Right lobe of liver (tissue), 6 donors: Measurements from ENCODE around the gene ALG1. TPM values are rescaled to one million over a fixed set of nuclear protein-coding genes. Genes with fewer than 3 reads are reported as not detected.
A peak's percentile ranks its signal among the peaks of the same experiment; 100 is the strongest.
"Not testable (repeated sequence)": the region's sequence is repeated elsewhere in the genome, so short reads cannot be mapped to it uniquely, and the experiment has no call there.

ENCODE experiments used
- ATAC-seq, 4 donors: fragments of 200-7000 bp; cut with Tn5 transposase; one replicate each; pipeline ENCODE4 v1.9.1; 2020; ENCODE audit warnings: mild to moderate bottlenecking in 4 of 4, moderate library complexity in 4 of 4
- DNase-seq, 3 donors: peaks; one replicate each; pipeline ENCODE4 v3.0.0-alpha.2; 2020
- H3K27ac ChIP-seq, 3 donors: fragments of 200-600 bp; one replicate each; pipeline ENCODE4 v1.8.0; 2022
- H3K27me3 ChIP-seq, 2 donors: fragments of 200-600 bp; one replicate each; pipeline ENCODE4 v1.8.0; 2022
- H3K36me3 ChIP-seq, 4 donors: fragments of 200-600 bp; sonication (generic) in 1 of 4; one replicate each; pipeline versions ENCODE4 v1.5.1 to v1.8.0; 2017 to 2022; ENCODE audit warnings: control low read depth in 1 of 4
- H3K4me1 ChIP-seq, 4 donors: fragments of 200-600 bp; sonication (generic) in 1 of 4; one replicate each; pipeline versions ENCODE4 v1.5.1 to v1.8.0; 2017 to 2022; ENCODE audit warnings: control low read depth in 1 of 4
- H3K4me3 ChIP-seq, 3 donors: fragments of 200-600 bp; one replicate each; pipeline ENCODE4 v1.8.0; 2022
- H3K9me3 ChIP-seq, 4 donors: fragments of 200-600 bp; sonication (generic) in 1 of 4; one replicate each; pipeline versions ENCODE4 v1.5.1 to v1.8.0; 2017 to 2022; ENCODE audit warnings: control low read depth in 1 of 4
- CTCF ChIP-seq, 4 donors: fragments of 200-600 bp in 3 of 4; fragments of 450-650 bp in 1 of 4; IDR thresholded peaks; one replicate each; pipeline versions ENCODE4 v1.5.1 to v1.8.0; 2016 to 2022; ENCODE audit warnings: antibody characterized with exemption in 4 of 4, mild to moderate bottlenecking in 2 of 4
- POLR2A ChIP-seq: fragments of 450-650 bp; IDR thresholded peaks from one replicate; pipeline ENCODE4 v1.6.1; 2017; ENCODE audit warnings: antibody characterized with exemption, mild to moderate bottlenecking
- WGBS: methylation state at CpG from one replicate; pipeline ENCODE4 v1.1.6; 2018; ENCODE audit warnings: low coverage, low lambda C conversion rate; ENCODE audit not compliant: insufficient coverage; ENCODE audit errors: missing lambda C conversion rate; 5-methylcytosine and 5-hydroxymethylcytosine counted together
- intact Hi-C, 2 donors: fragments of 100-400 bp; cut with DNase I; formaldehyde crosslinking; loops; one replicate each; pipeline versions ENCODE4 v1.11.2 to v1.14.1; 2022
- total RNA-seq, 6 experiments: library from RNA; depleted of rRNA in 2 of 6; stranded (reverse); fragments of >200 nt in 2 of 6; fragmentation: NEBNext Ultra II Directional in 3 of 6; extraction: Animal tissue kit (Norgen Biotek cat#: 25700) in 3 of 6; gene quantifications; one replicate each; pipeline versions ENCODE4 v1.1.0 to v1.2.4, GENCODE V29; 2016 to 2023
- donor health status: DM: no; HTN: yes; CAD: no.
- donor health status: DM: no; HTN: no; CAD: no.
- donor health status: DM: no; HTN: no; CAD: no.
- donor health status: DM: no; HTN: yes; CAD: no.
- donor health status: DM: no; HTN: yes; CAD: no.

ALG1 gene
- total RNA-seq, 6 experiments from 2014 or later, result 16.0 to 28.0 (median 16.9) TPM

DNA sequence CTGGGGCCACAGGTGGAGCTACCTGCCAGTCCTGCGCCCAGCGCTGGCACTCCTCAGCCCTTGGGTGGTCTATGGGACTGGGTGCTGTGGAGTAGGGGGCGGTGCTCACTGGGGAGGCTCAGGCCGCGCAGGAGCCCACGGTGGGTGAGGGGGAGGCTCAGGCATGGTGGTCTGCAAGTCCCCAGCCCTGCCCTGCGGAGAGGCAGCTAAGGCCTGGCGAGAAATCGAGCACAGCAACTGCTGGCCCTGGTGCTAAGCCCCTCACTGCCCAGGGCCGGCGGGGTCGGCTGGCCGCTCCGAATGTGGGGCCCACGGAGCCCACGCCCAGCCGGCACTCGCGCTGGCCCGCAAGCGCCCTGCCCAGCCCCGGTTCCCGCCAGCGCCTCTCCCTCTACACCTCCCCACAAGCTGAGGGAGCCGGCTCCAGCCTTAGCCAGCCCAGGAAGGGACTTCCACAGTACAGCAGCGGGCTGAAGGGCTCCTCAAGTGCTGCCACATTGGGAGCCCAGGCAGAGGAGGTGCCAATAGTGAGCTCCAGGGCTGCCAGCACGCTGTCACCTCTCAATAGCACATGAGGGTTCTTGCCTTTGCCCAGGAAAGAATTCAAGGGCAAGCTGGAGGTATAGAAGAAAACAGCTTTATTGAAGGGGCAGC, 37.0 kb downstream of the ALG1 start:
- no peak overlapping the region for H3K27ac ChIP-seq
- H3K9me3 ChIP-seq, result no peaks in the 10 kb centered on the region
- TF ChIP-seq CTCF (IDR thresholded peaks at IDR 0.05), result no peak
- TF ChIP-seq POLR2A, result no peak
- ATAC-seq (no peak), DNase-seq (no peak)
- H3K27me3 ChIP-seq, result no peaks in the 10 kb centered on the region
- no peaks in the 10 kb centered on the region for H3K36me3 ChIP-seq
- no peaks in the 10 kb centered on the region for H3K4me1 ChIP-seq
- H3K4me3 ChIP-seq, result no peak overlapping the region
- 92% methylated on average over 2 of the region's 27 CpGs for WGBS
- intact Hi-C loops, result no loop called here

DNA sequence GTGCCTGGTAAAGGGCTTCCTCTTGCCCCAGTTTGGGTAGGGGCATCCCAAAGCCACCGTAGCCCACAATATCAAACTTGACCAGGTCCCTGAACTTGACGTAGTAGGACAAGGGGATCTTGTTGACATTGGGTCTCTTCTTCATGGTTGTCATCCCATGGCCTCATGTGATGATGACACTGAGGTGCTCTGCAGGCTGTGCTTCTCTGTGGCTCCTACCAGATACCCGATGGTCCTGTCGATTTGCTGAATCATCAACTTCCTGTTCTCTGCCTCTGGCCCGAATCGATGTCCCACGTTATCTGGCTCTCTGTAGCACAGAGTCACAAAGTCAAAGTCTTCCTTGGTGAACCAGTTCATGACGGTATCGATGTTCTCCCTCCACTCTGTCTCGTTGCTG, 39.3 kb downstream of the ALG1 start:
- DNase-seq, H3K36me3 ChIP-seq, H3K27me3 ChIP-seq, H3K27ac ChIP-seq, H3K4me3 ChIP-seq, H3K9me3 ChIP-seq, ATAC-seq, H3K4me1 ChIP-seq, intact Hi-C loops: not testable (repeated sequence)
- WGBS, result 67% methylated on average over 7 of the region's 10 CpGs

GRCh38 chr16:5116780-5117295, 45.2 kb downstream of the ALG1 start:
- H3K27me3 ChIP-seq, DNase-seq, H3K27ac ChIP-seq, H3K36me3 ChIP-seq, ATAC-seq, H3K4me1 ChIP-seq, H3K4me3 ChIP-seq, intact Hi-C loops, H3K9me3 ChIP-seq: not testable (repeated sequence)
- WGBS, result 62% methylated on average over 7 of the region's 10 CpGs

GRCh38 chr16:5117300-5118087, 45.9 kb downstream of the ALG1 start:
- H3K4me1 ChIP-seq, H3K36me3 ChIP-seq, intact Hi-C loops, H3K27ac ChIP-seq, ATAC-seq, H3K4me3 ChIP-seq, H3K27me3 ChIP-seq, H3K9me3 ChIP-seq: not testable (repeated sequence)
- peak; percentile 49 to 58 (median 52) for DNase-seq
- 44% methylated on average over 8 of the region's 20 CpGs for WGBS

DNA sequence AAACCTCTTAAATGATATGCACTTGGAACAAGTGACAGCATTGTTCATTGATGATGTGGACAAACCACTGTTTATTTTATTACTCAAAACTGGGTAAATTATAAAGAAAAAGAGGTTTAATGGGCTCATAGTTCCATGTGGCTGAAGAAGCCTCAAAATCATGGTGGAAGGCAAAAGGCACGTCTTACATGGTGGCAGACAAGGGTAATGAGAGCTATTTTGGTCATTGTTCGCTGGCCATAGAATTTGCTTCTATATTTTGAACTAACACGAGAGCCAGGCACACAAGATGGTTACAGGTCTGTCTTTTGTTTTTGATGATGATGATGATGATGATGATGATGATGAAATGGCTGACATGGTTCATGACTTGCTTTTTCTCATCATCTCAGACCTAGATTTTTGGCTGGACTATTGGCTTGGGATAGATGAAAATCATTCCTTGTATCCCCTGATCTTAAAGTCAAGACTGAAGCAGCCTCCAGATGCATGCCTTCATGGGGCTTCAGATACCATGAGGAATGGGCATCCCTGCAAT, 59.9 kb downstream of the ALG1 start:
- H3K27me3 ChIP-seq, H3K4me1 ChIP-seq, H3K9me3 ChIP-seq, H3K4me3 ChIP-seq, H3K27ac ChIP-seq, H3K36me3 ChIP-seq, ATAC-seq, DNase-seq, intact Hi-C loops: not testable (repeated sequence)
- 76% methylated on average over 3 of the region's 3 CpGs for WGBS

- H3K36me3 ChIP-seq, intact Hi-C loops, H3K4me3 ChIP-seq, ATAC-seq, H3K9me3 ChIP-seq, H3K27ac ChIP-seq, DNase-seq, H3K27me3 ChIP-seq, H3K4me1 ChIP-seq: not testable (repeated sequence)
- 70% methylated on average over 13 of the region's 13 CpGs for WGBS
These were observed 61.4 kb downstream of the ALG1 start for GRCh38 chr16:5132915-5133600.

- H3K9me3 ChIP-seq, H3K27me3 ChIP-seq, H3K4me1 ChIP-seq, intact Hi-C loops, H3K4me3 ChIP-seq, H3K36me3 ChIP-seq: not testable (repeated sequence)
- ATAC-seq (peak; percentile 92 to 100 (median 93)), DNase-seq (peak; percentile 60 to 89 (median 82))
- WGBS, result 28% methylated on average over 12 of the region's 13 CpGs
- H3K27ac ChIP-seq, result peak overlapping the region in 1 of 3 donors; percentile 49
These were observed 63.3 kb downstream of the ALG1 start for GRCh38 chr16:5134739-5135452.
